HCT116 (cell line): ENCODE data around the gene SEPTIN12. TPM values are rescaled to one million over a fixed set of nuclear protein-coding genes. Genes with fewer than 3 reads are reported as not detected.

Experiments
- ATAC-seq: fragments of 200-7000 bp; cut with Tn5 transposase; 2 replicates; pipeline ENCODE4 v1.9.1; 2020; ENCODE audit warnings: mild to moderate bottlenecking, moderate library complexity
- BruUV-seq: library from RNA; stranded (reverse); fragments of 400-500 nt; replicated peaks from 2 replicates; lab custom pipeline; 2021; lab: Mats Ljungman, UMichigan
- CTCF ChIA-PET: fragments of 300-600 bp; sonication (Branson Sonifier 250); formaldehyde crosslinking; loops from one replicate; lab custom pipeline; 2021; ENCODE audit warnings: antibody characterized with exemption; lab: Charles Lee
- POLR2A ChIA-PET: fragments of 300-600, 350-600 bp; sonication (Branson Sonifier 250); formaldehyde crosslinking; loops from one replicate; lab custom pipeline; 2021; ENCODE audit warnings: antibody characterized with exemption; lab: Charles Lee
- RAD21 ChIA-PET, 2 experiments: fragments of 300-600 bp; sonication (Branson Sonifier 250); formaldehyde crosslinking; loops; one replicate each; lab custom pipeline; 2023; ENCODE audit warnings: low total read pairs in 2 of 2; ENCODE audit not compliant: uncharacterized antibody in 2 of 2, unreplicated experiment in 2 of 2, low non-redundant PET in 1 of 2; lab: Charles Lee
- DNase-seq: peaks from one replicate; pipeline ENCODE4 v3.0.0-alpha.2; 2010; ENCODE audit warnings: low read depth, low spot score
- H2AFZ ChIP-seq: fragments of 200-600 bp; shearing (Covaris generic), sonication (generic); 2 replicates; pipeline ENCODE4 v1.6.1; 2017; ENCODE audit warnings: low read depth, mixed run types, mixed read lengths, antibody characterized with exemption, low read length; ENCODE audit not compliant: poor library complexity, severe bottlenecking
- H3K27ac ChIP-seq: 2 replicates; pipeline ENCODE4 v1.5.1; 2012; ENCODE audit warnings: low read depth, low read length
- H3K27me3 ChIP-seq: fragments of 200-600 bp; sonication (generic); 2 replicates; pipeline ENCODE4 v1.6.1; 2016; ENCODE audit warnings: mixed run types, low read length, mixed read lengths; ENCODE audit not compliant: insufficient read depth
- H3K36me3 ChIP-seq, 2 experiments: fragments of 200-500 bp in 1 of 2; fragments of 200-600 bp in 1 of 2; sonication (Bioruptor generic) in 1 of 2; sonication (generic) in 1 of 2; 2 replicates each; pipeline versions ENCODE4 v1.5.1 to v1.6.1; 2014 to 2016; ENCODE audit warnings: low read length in 2 of 2, inconsistent platforms in 1 of 2, mixed read lengths in 1 of 2, mixed run types in 1 of 2; ENCODE audit not compliant: insufficient read depth in 2 of 2, control insufficient read depth in 1 of 2
- H3K4me1 ChIP-seq, 2 experiments: fragments of 200-600 bp in 1 of 2; sonication (generic) in 1 of 2; 2 replicates each; pipeline versions ENCODE4 v1.5.1 to v1.6.1; 2012 to 2017; ENCODE audit warnings: low read length in 2 of 2, inconsistent platforms in 1 of 2, mild to moderate bottlenecking in 1 of 2, mixed read lengths in 1 of 2, mixed run types in 1 of 2, moderate library complexity in 1 of 2; ENCODE audit not compliant: insufficient read depth in 2 of 2, control insufficient read depth in 1 of 2
- H3K4me2 ChIP-seq: fragments of 200-600 bp; sonication (generic); 2 replicates; pipeline ENCODE4 v1.6.1; 2017; ENCODE audit warnings: mixed run types, low read length, mixed read lengths
- H3K4me3 ChIP-seq, 2 experiments: fragments of 200-600 bp in 1 of 2; sonication (generic) in 1 of 2; replicated peaks in 1 of 2; 2 replicates each; pipeline ENCODE4 v1.5.1; 2011 to 2016; ENCODE audit warnings: low read length in 2 of 2, control low read depth in 1 of 2, low read depth in 1 of 2, mild to moderate bottlenecking in 1 of 2, mixed read lengths in 1 of 2, mixed run types in 1 of 2
- H3K79me2 ChIP-seq: fragments of 200-600 bp; sonication (generic); 2 replicates; pipeline ENCODE4 v1.6.1; 2017; ENCODE audit warnings: mild to moderate bottlenecking, mixed run types, low read length, moderate library complexity, mixed read lengths; ENCODE audit not compliant: insufficient read depth
- H3K9ac ChIP-seq: fragments of 200-600 bp; sonication (generic); 2 replicates; pipeline ENCODE4 v1.6.1; 2016; ENCODE audit warnings: low read length, mixed read lengths
- H3K9me2 ChIP-seq: fragments of 200-600 bp; sonication (generic), shearing (Covaris generic); 2 replicates; pipeline ENCODE4 v1.6.1; 2017; ENCODE audit warnings: mixed run types, mild to moderate bottlenecking, moderate library complexity; ENCODE audit not compliant: insufficient read depth
- H3K9me3 ChIP-seq, 2 experiments: fragments of 200-500 bp in 1 of 2; fragments of 200-600 bp in 1 of 2; sonication (Bioruptor generic) in 1 of 2; sonication (generic) in 1 of 2; 2 replicates each; pipeline ENCODE4 v1.6.1; 2014 to 2017; ENCODE audit warnings: low read length in 2 of 2, mixed read lengths in 2 of 2, inconsistent platforms in 1 of 2, low read depth in 1 of 2, mild to moderate bottlenecking in 1 of 2, mixed run types in 1 of 2, moderate library complexity in 1 of 2; ENCODE audit not compliant: control insufficient read depth in 1 of 2, insufficient read depth in 1 of 2
- H4K20me1 ChIP-seq: fragments of 200-600 bp; sonication (generic), shearing (Covaris generic); 2 replicates; pipeline ENCODE4 v1.6.1; 2017; ENCODE audit warnings: mixed run types, mild to moderate bottlenecking, moderate library complexity; ENCODE audit not compliant: insufficient read depth
- CBX3 ChIP-seq: IDR thresholded peaks from 2 replicates; pipeline ENCODE4 v1.6.1; 2012; ENCODE audit warnings: low read depth
- ELF1 ChIP-seq: IDR thresholded peaks from 2 replicates; pipeline ENCODE4 v1.6.1; 2012; ENCODE audit warnings: low read depth, borderline replicate concordance
- EZH2 ChIP-seq: fragments of 200-600 bp; sonication (generic); IDR thresholded peaks from 2 replicates; pipeline ENCODE4 v1.6.1; 2017; ENCODE audit warnings: antibody characterized with exemption, mixed run types
- FOSL1 ChIP-seq: IDR thresholded peaks from 2 replicates; pipeline ENCODE4 v1.6.1; 2012; ENCODE audit warnings: low read depth
- JUND ChIP-seq: IDR thresholded peaks from 2 replicates; pipeline ENCODE4 v1.6.1; 2012
- POLR2A ChIP-seq: IDR thresholded peaks from 2 replicates; pipeline ENCODE4 v1.7.0; 2011; ENCODE audit warnings: borderline replicate concordance; ENCODE audit not compliant: insufficient read depth, insufficient read length; ENCODE audit errors: extremely low read depth
- SP1 ChIP-seq: IDR thresholded peaks from 2 replicates; pipeline ENCODE4 v1.6.1; 2012; ENCODE audit warnings: low read depth
- YY1 ChIP-seq: IDR thresholded peaks from 2 replicates; pipeline ENCODE4 v1.6.1; 2011; ENCODE audit warnings: low read length, low read depth, moderate library complexity, mild to moderate bottlenecking; ENCODE audit not compliant: insufficient replicate concordance; ENCODE audit errors: extremely low read depth
- ZFX ChIP-seq: fragments of 450-650 bp; IDR thresholded peaks from 2 replicates; pipeline ENCODE4 v1.6.1; 2017
- ZNF274 ChIP-seq: fragments of 200-500 bp; sonication (Bioruptor generic); IDR thresholded peaks from 2 replicates; pipeline ENCODE4 v1.6.1; 2014; ENCODE audit warnings: mild to moderate bottlenecking, low read depth, low read length, inconsistent platforms
- intact Hi-C: fragments of 100-400 bp; cut with micrococcal nuclease; formaldehyde crosslinking; loops from 2 replicates; pipeline ENCODE4 v1.10.0; 2022
- total RNA-seq: library from RNA; stranded (reverse); gene quantifications from one replicate; pipeline ENCODE4 v1.2.1, GENCODE V29; 2021; ENCODE audit not compliant: unreplicated experiment

The SEPTIN12 gene
- total RNA-seq, 1 experiment from 2014 or later: not detected

DNA sequence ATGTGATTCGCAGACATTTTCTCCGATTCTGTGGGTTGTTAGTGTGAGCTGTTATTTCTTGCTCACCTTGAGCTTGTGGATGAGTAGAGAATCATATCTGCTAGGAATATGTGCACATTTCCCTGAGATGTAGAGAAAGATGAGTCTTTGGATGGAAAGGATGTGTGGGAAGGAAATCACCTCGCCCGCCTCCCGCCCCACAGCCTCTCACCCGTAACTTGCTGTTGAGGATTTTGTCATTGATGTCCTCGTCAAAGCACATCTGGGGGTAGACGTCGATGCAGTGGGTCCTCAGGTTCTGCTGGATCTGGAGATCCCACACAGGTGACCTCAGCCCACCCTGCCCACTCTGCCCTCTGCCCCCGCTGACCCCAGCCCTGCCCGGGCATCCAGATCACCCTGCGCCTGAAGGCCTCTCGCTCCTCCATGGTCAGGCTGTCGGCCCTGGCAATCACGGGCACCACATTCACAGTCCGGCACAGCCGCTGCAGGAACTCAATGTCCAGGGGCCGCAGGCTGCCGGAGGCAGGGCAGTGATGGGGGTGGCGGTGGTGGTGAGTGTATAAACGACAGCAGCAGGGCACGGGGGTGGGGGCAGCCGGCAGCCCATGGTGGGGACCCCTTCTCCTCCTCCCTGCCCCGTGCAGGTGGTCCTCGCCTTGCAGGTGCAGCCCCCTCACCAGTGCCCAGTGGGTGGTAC lies 4.7 kb downstream of the SEPTIN12 start:
- RAD21 ChIA-PET: no interaction called here
- POLR2A ChIA-PET: no interaction called here
- DNase-seq: no peak
- Histone ChIP-seq H3K27me3 (no peaks in the 10 kb centered on the region), H3K4me3 (no peak overlapping the region), H3K36me3 (no peaks in the 10 kb centered on the region), H3K9me3 (no peaks in the 10 kb centered on the region), H4K20me1 (no peaks in the 10 kb centered on the region), H3K9me2 (no peaks in the 10 kb centered on the region), H3K27ac (no peak overlapping the region), H3K4me2 (no peak overlapping the region), H3K79me2 (no peaks in the 10 kb centered on the region), H3K9ac (no peak overlapping the region), H2AFZ (no peak overlapping the region), H3K4me1 (peaks cover 3 to 12% of the 10 kb centered on the region in 2 experiments; a peak in 3 of 4 replicates)
- no peak for TF ChIP-seq ELF1
- TF ChIP-seq ZFX: no peak
- no peak for TF ChIP-seq POLR2A
- TF ChIP-seq SP1: no peak
- no peak for TF ChIP-seq ZNF274
- TF ChIP-seq CBX3: no peak
- CTCF ChIA-PET: no interaction called here
- ATAC-seq: no peak
- intact Hi-C loops: no loop called here
- no TSS peak for BruUV-seq

DNA sequence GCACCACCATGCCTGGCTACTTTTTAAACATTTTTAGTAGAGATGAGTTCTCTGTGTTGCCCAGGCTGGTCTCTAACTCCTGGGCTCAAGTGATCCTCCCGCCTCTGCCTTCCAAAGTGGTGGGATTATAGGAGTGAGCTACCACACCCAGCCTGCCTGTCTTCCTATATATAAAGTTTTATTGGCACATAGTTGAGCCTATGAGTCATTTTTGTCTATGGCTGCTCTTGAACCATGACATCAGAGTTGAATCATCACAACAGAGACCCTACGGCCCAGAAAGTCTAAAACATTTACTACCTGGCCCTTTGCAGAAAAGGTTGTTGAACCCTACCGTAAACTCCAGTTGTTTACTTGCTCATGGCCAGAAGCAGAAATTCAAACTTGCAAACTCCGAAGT lies 7.9 kb downstream of the SEPTIN12 start:
- peak; percentile 36 for ATAC-seq
- ChIA-PET RAD21 (no interaction called here), CTCF (no interaction called here), POLR2A (no interaction called here)
- H3K27me3 ChIP-seq: no peaks in the 10 kb centered on the region
- no peaks in the 10 kb centered on the region for H4K20me1 ChIP-seq
- no peak for TF ChIP-seq EZH2
- TF ChIP-seq YY1: peak; percentile 11
- TF ChIP-seq JUND: peak; percentile 56; the same call in 1 of the 2 replicates
- peak; percentile 71 for TF ChIP-seq FOSL1
- TF ChIP-seq ELF1: no peak
- no peak overlapping the region for H3K27ac ChIP-seq
- H3K9me3 ChIP-seq: no peaks in the 10 kb centered on the region
- no peak overlapping the region for H3K9ac ChIP-seq
- H3K4me2 ChIP-seq: peak overlapping the region; percentile 43
- no peak overlapping the region for H3K4me3 ChIP-seq
- peaks cover 3 to 12% of the 10 kb centered on the region in 2 experiments; a peak in 3 of 4 replicates for H3K4me1 ChIP-seq
- H3K36me3 ChIP-seq: no peaks in the 10 kb centered on the region
- no peak for DNase-seq
- peak overlapping the region; percentile 94 for H2AFZ ChIP-seq
- no peaks in the 10 kb centered on the region for H3K79me2 ChIP-seq
- no peaks in the 10 kb centered on the region for H3K9me2 ChIP-seq
- intact Hi-C loops: no loop called here
- no TSS peak for BruUV-seq
